Kidney glomerular epithelial cell (primary cell): ENCODE results near the gene KIAA0825.
A peak's percentile ranks its signal among the peaks of the same experiment; 100 is the strongest.

Experiments
- DNase-seq: peaks from one replicate; lab custom pipeline; 2025; lab: John Stamatoyannopoulos, UW

KIAA0825 gene

DNA sequence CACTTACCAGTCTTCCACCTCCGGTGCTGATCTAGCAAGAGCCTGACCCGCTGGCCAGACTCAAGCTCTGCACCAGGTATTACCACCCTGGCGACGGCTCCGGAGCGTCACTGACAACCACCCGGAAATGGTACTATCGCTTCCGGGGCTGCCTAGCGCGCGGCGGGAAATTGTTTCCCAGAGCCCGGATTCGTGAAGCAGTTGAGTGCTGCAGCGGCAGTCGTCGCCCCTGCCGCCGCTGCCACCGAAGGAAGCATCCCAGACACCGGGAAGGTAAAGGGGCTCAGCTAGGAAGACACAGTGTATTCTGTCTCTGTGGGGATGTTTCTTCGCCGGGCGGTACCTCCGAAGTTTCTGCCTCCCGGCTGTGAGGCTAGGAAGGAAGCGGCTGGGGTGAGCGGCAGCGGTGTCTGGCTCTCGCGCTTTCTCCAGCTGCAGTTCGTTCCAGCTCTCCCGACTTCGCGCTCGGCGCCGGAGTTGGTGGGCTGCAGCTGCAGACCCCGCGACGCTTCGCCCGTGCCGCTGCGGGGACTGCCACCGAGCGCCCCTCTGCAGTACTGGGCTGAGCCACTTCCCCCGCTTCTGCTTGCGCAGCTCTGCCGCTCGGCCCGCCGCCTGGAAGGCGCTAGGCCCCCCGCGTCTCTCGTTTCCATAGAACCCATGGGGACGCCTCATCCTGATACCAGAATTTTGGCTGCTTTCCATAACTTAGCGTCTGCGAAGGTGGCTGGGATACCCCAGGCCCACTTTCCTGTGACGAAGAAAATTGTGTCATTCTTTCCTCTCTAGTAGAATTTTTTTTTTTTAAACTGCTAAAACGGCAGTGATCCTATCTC is at the start of gene KIAA0825, which contains the start of gene SLF1:
Gene KIAA0825 (minus strand): TSS at position 112 of the 836 bp plus-strand sequence. CDS start 81,478 bp downstream, outside the sequence.
Gene SLF1 (plus strand): TSS at position 177 of the 836 bp plus-strand sequence. CDS start 10,142 bp downstream, outside the sequence.
- DNase-seq, result peak; percentile 86

DNA sequence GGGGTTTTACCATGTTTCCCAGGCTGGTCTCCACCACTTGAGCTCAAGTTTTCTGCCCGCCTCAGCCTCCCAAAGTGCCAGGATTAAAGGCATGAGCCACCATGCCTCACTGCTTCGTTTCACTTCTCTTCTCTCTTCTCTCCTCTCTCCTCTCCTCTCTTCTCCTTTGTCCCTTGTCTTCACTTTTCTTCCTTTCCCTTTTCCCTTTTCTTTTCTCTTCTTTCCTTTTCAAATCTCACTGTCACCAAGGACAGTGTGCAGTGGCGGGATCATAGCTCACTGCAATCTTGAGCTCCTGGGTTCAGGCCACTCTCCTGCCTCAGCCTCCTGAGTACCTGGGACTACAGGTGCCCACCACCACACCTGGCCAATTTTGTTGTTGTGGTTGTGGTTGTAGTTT is 49.5 kb upstream of the KIAA0825 start:
- DNase-seq, result no peak

DNA sequence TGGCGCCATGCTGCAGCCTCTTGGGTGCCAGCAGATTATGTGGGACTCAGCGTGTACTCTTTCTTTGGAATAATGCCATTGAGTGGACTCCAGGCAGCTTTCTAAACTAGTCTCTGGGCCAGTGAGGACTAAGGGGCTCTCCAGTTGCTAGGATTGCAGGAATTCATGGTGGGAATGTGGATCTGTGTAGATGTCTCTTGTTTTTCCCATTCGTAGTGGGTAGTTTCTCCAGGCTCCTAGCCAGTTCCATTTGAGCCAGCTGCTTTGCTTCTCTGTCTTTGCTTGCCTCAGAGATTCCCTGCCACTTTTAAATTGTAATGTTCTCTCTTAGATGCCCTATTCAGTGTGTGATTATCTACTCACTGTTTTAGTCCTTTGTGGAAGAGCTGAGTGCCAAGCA is 42.7 kb upstream of the KIAA0825 start:
- no peak for DNase-seq

- no peak for DNase-seq
These were observed 42.1 kb upstream of the KIAA0825 start for GRCh38 chr5:94660506-94660905.

- no peak for DNase-seq
These were observed 39.9 kb upstream of the KIAA0825 start for GRCh38 chr5:94658272-94658671.

DNA sequence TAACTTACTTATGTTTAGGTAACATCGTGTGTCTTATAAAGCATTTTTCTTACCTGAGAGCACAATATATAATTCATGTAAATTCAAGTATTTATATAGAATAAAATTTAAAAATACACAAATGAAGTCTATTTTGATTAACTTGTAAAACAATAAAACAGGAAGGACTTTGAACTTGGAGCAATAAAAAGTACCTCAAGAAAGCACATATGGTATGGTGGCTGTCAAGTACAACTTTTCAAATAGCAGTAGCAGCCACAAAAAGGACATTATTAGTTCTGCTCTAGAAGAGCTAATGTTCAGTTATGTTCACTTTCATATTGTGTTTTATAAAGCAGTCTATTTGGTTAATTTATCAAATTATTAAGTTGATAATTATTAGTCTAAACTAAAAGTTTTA is 31.5 kb upstream of the KIAA0825 start:
- DNase-seq, result no peak

DNA sequence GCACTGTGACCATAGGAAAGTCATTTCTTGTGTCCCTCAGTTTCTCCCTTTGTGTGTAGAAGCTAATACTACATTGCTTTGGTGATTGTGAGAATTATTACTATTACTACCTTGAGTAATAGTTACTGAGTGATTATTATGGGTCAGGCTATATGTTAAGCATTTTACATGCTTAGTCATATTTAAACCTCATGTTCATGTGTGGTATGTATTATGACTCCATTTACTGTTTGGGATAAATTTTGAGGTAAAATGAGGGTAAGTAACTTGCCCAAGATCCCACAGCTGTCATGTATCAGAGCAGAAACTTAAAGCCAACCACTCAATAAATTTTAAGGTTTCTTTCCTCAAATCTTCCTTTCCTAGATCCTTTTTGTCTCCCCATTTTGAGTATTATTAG is 28.4 kb upstream of the KIAA0825 start:
- DNase-seq, result no peak

DNA sequence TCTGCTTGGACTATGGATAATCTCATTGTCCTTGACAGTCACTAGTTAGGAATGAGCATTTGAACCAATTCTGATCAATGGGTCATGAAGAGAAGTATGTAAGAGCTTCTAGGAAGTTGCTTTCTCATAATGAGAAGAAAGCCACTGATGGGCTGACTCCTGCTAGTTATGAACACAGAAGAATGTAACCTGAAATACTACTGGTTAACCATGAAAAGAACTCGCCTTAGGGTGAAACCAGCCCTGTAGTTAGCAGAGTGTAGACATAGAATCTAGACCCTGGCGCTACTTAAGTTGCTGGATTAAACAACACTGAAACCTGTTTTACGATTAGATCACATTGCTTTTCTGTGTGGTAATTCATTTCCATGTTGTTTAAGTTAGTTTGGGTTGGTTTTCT is 26.6 kb upstream of the KIAA0825 start:
- no peak for DNase-seq

DNA sequence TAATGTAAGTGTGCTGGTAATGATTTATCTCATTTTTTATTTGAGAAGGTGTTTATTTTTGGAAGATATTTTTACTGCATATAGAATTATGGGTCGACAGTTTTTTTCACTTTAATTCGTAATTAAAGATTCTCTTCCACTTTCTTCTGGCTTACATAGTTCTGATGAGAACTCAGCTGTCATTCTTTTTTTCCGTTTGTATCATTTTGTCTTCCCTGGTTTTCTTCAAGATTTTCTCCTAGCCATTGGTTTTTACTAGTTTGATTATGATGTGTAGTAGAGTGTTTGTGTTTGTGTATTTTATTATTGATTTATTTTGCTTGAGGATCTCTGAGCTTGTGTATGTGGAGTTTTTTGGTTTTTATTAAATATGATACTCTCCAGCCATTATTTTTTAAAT is 21.8 kb upstream of the KIAA0825 start:
- DNase-seq, result no peak

DNA sequence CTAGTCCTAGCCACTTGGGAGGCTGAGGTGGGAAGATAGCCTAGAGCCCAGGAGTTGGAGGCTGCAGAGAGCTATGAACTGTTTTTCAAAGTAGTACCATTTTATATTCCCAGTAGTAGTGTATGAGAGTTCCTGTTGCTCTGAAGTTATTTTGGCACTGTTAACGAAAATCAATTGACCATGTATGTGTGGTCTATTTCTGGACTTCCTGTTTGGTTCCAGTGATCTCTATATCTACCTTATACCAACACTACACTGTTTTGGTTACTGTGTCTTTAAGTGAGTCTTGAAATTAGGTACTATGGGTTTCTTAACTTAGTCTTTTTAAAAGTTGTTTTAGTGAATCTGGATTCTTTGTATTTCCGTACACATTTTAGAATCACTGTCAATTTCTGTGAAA is 13.6 kb upstream of the KIAA0825 start:
- DNase-seq, result no peak

DNA sequence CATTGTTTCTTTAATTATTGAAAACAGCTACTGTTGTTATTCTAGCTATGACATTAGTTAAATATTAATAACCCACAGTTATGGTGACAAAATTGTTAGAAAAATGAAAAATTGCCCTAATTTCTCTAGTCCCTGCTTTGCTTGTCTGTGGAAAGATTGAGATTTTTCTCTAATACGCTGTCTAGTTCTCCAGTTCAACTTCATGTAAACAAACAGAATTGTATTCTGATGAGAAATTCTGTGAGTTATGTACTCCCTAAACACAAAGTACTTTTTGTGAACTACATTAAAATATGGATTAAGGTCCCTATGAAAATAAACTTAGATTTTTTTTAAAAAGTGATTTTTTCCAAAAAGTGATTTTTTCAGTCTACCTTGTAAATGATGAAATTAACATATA is 8.8 kb upstream of the KIAA0825 start:
- DNase-seq, result no peak

DNA sequence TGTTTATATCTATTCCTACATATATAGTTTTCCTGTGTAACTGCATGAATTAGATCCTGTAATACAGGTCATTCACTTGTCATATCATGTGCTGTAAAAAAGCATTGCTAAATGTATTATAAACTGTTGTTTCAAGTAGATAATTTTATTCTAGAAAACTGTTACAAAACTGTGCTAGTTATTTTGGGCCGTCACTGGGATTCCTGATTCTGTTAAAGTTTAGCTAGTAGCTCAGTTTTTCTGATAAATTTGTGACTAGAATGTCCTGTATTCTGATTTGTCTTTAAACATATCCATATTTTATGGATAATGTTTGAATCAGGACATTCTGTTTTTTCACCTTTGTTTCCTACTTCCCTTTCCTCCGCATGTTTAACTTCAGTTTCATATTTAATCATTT is 5.5 kb upstream of the KIAA0825 start:
- DNase-seq, result no peak

GRCh38 chr5:94623011-94623410 is 4.6 kb upstream of the KIAA0825 start:
- no peak for DNase-seq

DNA sequence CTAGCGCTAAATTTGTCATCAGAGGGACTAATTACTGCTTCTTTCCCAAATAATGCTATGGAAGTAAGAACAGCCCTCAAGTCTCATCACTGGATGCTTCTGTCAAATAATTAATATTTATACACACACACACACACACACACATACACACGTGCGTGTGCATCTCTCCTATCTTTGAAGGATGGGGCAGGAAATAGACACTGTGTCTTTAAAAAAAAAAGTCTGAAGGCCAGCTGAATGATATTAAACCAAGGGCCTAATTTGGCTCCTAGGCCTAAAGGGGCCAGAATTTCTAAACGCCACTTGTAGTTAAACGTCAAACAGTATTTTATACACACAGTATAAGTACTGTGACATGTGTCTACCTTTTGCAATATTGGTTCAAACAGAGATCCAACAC is 3.4 kb upstream of the KIAA0825 start:
- DNase-seq, result no peak

DNA sequence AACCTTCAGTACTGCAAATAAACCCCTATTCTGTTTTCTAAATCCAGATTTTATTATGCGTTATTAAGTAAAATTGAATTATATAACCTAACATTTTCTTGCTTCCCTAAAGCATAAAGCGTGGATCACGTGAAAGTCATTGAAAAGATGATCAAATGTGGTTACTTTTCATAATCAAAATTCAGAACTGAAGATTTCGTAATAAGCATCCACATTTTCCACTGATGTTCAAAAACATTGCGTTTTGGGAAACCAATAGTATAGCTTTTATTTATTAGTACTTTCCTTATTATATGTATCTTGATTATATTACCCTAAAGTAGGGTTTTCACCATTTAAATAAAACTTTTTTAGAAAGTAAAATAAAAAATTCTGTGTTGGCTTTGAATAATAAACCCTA is 1.9 kb upstream of the KIAA0825 start:
- DNase-seq, result no peak

DNA sequence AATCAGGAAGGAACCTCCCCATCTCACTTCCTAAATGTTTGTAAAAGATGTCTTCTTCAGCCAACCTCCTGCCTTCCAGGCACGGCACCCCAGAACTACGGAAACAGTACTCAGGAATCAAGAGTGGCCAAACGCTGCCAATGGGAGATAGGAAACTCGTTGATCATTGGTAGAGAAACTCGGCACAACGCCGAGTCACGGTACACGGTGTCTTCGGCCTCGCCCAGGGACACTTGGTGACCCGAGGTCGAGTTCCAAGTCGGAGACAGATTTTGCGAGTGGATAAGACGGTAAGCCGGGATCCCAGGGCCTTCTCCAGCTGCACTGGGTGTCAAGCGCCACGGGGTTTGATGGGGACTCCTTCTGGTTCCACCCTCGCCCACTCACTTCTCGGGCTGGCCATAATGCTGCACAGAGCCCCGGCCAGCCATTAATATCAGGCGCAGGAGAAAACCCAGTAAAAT is 343 bp downstream of the KIAA0825 start:
- peak; percentile 57 for DNase-seq

GRCh38 chr5:94615862-94616261 is 2.5 kb downstream of the KIAA0825 start:
- no peak for DNase-seq

DNA sequence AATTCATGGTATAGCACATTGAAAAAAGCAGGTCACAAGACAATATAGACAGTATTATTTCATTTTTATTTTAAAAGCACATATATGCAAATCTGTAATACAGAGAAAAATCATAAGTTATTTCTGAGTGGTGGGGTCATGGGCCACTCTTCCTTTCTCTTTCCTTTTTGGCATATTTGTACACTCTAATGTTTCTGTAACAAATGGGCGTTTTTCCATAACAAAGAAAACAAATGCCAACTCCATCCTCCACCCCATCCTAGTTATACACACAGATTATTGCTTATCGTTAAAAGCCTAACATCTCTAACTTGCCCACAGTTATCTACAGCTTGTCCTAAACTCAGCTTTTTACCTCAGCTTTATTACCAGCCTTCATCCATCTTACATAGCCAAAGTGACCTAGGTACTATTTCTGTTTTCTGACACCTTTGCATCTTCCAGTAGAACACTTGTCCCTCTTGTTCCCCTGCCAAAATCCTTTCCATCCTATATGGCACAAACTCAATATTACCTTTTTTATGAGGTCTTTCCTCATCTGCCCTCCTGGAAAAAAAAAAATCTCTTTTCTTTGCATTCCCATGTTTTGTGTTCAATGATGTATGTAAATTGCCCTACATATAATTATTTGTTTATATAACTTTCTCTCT is 4.1 kb downstream of the KIAA0825 start:
- DNase-seq, result no peak

DNA sequence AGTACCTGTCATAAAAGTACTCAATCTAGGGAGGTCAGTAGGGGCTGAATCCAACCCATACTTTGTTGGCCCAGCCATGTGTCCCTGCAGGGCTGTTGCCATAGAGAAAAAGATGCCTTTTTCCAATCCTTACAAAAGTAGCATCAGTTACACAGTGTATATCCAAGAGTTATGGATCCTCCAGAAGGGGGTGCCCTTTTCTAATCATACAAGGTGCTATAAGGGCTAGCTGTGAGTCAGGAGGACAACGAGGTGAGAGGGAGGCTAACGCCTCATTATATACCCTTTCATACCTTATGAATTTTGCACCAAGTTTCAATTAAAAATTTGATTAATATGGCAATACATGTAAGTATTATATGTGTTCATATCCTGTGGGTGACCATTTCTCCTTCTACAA is 4.8 kb downstream of the KIAA0825 start:
- DNase-seq, result no peak

- DNase-seq, result no peak
These were observed 23.0 kb downstream of the KIAA0825 start for GRCh38 chr5:94595281-94595840.

- no peak for DNase-seq
These were observed 40.7 kb downstream of the KIAA0825 start for GRCh38 chr5:94577466-94578245.

GRCh38 chr5:94575196-94575595 is 43.2 kb downstream of the KIAA0825 start:
- DNase-seq, result no peak
